Stimulated activated CD8-positive, alpha-beta memory T cell treated with anti-CD3 and anti-CD28 coated beads, Interleukin-4, amount 100 ng/mL, for 1 hour (primary cell): ENCODE results near the gene FAM168A.

Experiments used
- DNase-seq, 2 donors: peaks; one replicate each; pipeline ENCODE4 v3.0.0-alpha.2; 2020; ENCODE audit warnings: low read depth in 2 of 2, low spot score in 1 of 2

FAM168A gene, protein sequence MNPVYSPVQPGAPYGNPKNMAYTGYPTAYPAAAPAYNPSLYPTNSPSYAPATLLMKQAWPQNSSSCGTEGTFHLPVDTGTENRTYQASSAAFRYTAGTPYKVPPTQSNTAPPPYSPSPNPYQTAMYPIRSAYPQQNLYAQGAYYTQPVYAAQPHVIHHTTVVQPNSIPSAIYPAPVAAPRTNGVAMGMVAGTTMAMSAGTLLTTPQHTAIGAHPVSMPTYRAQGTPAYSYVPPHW

GRCh38 chr11:73597956-73598718 lies at the start of gene FAM168A:
FAM168A (minus strand) TSS chr11:73598112; CDS start chr11:73468474, 129,638 bp downstream.
- peak; percentile 71 to 85 for DNase-seq

GRCh38 chr11:73647459-73648100 lies 49.7 kb upstream of the FAM168A start:
- DNase-seq = peak; percentile 70 to 87

- DNase-seq = no peak
Observed at GRCh38 chr11:73645972-73646631, 48.2 kb upstream of the FAM168A start, which contains the start of gene PLEKHB1. PLEKHB1 (plus strand) TSS chr11:73646581; CDS start chr11:73646609, 28 bp downstream.

- DNase-seq = no peak
Observed at GRCh38 chr11:73645121-73645969, 47.4 kb upstream of the FAM168A start.

DNA sequence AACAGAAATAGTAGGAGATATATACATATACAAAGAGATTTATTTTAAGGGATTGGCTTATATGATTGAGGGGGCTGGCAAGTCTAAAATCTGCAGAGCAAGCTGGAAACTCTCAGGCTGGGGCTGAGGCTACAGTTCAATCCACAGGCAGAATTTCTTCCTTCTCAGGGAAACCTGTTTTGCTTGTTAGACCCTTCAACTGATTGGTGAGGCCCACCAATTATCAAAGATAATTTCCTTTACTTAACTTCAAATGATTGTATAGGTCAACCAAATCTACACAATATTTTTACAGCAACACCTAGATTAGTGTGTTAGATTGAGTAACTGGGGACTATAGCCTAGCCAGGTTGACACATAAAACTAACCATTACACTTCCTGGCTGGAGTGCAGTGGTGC lies 43.8 kb upstream of the FAM168A start:
- no peak for DNase-seq

DNA sequence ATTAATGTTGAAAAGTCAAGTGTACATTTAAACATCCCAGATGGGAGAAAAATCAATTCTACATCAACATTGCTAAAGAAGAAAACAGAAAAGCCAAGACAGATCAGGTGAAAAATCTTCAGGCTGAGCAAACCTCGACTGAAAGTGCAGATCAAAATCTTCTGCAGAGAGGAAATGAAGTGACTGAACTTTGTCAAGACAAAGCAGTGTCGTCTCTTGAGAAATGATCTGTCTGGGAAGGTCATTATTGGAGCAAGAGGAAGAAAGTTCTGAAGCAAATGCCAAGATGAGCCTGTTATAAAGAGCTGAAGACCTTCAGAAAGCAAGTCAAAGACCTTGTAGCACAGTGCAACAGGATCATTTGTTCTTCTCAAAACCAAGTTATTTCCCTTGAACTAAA lies 42.7 kb upstream of the FAM168A start:
- DNase-seq = no peak

- DNase-seq = no peak
Observed at GRCh38 chr11:73637012-73637411, 39.1 kb upstream of the FAM168A start.

DNA sequence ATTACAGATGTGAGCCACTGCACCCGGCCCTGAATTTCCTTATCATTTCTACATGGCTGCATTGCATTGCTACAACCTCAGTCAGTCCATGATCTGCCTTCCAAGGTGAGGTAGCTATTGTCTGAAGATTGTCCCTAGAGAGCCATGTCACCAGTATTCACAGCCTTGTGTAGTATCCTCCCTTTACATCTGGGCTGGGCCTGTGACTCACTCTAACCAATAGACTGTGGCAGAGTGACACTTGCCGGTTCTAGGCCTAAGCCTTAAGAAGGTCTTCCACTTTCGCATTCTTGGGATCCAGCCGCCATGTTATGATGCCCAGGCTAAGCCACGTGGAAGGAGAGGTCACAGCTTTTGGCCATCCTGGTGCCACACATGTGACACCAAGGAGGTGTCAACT lies 38.3 kb upstream of the FAM168A start:
- no peak for DNase-seq

GRCh38 chr11:73635721-73636120 lies 37.8 kb upstream of the FAM168A start:
- no peak for DNase-seq

- no peak for DNase-seq
Observed at GRCh38 chr11:73633999-73634398, 36.1 kb upstream of the FAM168A start.

DNA sequence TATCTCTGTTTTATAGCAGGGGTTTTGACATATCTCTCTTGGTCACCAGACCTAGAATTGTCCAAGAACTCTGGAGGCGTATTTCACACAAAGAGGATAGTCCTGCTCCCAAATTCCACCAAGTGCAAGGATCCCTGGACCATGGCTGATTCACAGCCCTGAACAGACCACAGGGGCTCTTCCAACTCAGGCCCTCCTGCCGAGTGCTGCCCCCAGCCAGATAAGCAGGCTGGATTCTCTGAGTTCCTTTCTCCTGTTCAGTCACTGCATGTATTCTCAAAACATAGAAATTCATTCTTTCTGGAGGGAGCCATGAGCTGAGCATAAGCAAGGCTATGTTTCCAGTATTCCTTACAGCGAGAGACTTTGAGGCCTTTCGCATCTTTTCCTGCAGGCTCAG lies 35.1 kb upstream of the FAM168A start:
- DNase-seq = no peak

DNA sequence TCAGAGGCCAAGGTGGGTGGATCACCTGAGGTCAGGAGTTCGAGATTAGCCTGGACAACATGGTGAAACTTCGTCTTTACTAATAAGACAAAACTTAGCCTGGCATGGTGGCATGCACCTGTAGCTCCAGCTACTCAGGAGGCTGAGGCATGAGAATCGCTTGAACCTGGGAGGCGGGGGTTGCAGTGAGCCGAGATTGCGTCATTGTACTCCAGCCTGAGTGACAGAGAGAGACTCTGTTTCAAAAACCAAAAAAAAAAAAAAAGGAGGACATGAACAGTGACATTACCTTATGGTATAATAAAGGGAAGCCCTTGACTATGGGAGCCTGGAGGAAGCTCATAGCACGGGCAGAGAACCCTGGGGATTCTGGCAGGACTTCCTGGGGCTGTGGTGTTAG lies 32.0 kb upstream of the FAM168A start:
- no peak for DNase-seq

DNA sequence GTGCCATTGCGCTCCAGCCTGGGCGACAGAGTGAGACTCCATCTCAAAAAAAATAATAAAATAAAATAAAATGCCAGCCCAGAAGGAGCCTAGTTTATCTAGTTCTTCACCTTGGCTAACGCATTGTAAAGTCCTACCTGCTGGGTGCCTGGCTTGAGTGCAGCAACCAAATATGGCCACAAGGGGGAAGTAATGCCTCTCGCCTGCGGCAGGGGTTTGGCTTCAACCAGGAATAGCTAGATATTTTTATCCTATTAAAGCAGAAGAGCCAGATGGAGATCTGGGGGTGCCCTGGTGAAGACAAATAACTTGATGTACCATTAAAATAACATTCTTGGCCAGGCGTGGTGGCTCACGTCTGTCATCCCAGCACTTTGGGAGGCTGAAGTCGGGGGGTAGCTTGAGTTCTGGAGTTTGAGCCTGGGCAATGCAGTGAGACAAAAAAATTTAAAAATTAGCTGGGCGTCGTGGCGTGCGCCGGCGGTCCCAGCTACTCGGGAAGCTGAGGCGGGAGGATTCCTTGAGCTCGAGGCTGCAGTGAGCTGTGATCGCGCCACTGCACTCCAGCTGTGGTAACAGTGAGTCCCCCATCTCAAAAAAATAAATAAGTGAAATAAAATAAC lies 27.9 kb upstream of the FAM168A start:
- DNase-seq = peak; percentile 28 to 55

GRCh38 chr11:73623686-73624085 lies 25.8 kb upstream of the FAM168A start:
- DNase-seq = no peak

- no peak for DNase-seq
Observed at GRCh38 chr11:73622926-73623593, 25.1 kb upstream of the FAM168A start.

- no peak for DNase-seq
Observed at GRCh38 chr11:73614591-73614990, 16.7 kb upstream of the FAM168A start.

GRCh38 chr11:73612601-73613140 lies 14.8 kb upstream of the FAM168A start:
- no peak for DNase-seq

- no peak for DNase-seq
Observed at GRCh38 chr11:73598719-73599379, 937 bp upstream of the FAM168A start.
